Left forelimb (tissue), 1 donor: Measurements from ENCODE around the gene KCNAB1.

ENCODE experiments used
- DNase-seq: peaks from one replicate; pipeline ENCODE4 v3.0.0-alpha.2; 2018; ENCODE audit warnings: low spot score

The KCNAB1 gene

DNA sequence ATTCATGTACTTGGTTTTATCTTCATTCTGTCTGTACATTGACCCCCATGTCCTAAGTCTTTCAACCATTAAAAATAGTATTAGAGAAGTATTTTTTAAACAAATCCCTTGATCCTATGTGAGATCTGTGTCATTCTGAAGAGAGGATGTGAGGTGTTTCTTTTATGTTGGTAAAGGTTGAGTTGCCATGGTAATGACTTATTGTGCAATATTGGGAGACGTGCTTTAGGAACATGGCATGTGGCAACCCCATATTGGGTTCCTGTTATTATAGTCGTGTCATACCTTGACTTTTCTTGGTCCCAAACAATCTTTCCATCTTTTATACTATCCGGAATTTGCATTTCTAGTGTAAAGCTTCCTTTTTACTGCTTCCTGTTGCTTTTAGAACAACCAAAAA lies 203.1 kb downstream of the KCNAB1 start:
- no peak for DNase-seq

DNA sequence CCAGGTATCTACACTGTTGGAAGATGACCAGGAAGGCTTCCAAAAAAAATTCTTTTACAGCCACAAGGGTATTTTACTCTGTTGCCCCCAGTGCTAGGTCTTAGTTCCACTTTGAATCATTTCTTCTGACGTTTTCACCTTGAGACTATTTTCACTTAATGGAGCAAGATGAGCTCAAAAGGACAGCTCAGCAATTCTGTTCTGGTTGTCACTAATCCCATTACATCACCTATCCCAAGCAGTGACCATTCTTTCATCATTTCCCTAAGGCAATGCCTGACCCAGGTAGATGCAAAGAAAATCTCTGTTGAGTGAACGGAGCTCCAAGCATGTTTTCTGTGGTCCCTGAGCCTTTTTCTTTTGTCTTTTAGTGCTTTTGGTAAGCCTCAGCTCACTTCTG lies 210.0 kb downstream of the KCNAB1 start:
- DNase-seq, result no peak

GRCh38 chr3:156332304-156332703 lies 211.9 kb downstream of the KCNAB1 start:
- no peak for DNase-seq

- no peak for DNase-seq
Observed at GRCh38 chr3:156334841-156335545, 214.6 kb downstream of the KCNAB1 start.

DNA sequence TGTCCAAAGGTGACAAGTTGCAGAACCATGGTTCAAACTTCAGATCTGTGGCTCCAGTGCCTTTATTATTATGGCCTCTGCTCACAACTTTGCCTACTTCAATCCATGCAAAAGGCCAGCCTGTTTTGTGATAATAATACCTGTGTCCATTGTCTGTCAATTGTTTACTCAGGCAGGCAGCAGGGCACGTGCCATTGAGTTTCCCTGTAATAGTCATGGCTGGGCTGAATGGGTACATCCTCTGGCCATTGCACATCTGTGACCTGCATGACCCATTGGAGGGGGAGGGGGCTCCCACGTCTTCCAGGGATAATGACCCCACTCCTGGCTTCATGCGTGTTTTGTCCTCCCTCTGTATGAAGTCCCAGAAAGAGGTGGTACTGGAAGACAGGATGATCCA lies 219.1 kb downstream of the KCNAB1 start:
- no peak for DNase-seq

GRCh38 chr3:156341332-156341731 lies 221.0 kb downstream of the KCNAB1 start:
- no peak for DNase-seq

DNA sequence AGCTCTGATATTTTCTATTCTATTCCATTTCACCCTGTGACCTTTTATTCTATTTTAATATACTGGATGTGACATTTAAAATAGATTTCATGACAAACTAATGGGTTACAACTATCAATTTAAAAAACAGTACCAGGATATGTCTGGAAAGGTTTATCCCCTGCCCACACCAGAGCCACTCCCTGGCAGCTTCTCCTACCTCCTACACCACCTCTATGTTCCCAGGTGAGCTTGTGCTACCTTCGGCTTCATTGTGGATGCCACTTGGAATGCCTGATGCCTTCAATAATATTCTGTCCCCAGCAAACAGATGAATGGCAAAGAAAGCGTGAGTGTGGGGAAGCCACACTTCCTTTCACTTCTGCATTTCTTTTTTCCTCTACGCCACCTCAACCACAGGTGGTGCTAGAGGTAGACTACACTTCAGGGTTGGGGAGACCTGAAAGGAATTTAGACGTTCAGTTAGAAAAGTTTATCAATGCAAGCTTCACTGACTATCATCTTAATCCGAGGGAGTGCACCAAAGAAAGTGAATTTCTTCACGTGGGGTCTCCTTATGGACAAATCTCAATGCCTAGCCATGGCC lies 221.5 kb downstream of the KCNAB1 start:
- DNase-seq, result no peak

DNA sequence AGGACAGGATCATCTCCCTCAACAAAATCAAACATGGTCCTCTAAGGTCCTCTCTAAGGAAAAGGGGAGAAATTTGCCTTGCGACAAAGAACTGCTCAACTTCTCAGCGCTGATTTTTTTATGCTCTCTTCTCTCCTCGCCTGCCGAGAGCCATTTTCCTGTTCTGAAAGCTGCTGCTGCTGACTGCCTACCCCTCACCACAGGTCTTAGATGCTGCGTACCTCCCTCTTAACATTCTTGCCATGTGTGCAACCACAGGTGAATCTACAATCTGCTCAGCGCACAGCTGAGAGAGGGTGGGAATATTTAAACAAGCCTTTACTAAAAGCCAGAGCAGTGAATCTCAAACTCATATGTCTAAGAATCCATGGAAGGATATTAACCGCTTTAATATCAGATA lies 223.8 kb downstream of the KCNAB1 start:
- no peak for DNase-seq

DNA sequence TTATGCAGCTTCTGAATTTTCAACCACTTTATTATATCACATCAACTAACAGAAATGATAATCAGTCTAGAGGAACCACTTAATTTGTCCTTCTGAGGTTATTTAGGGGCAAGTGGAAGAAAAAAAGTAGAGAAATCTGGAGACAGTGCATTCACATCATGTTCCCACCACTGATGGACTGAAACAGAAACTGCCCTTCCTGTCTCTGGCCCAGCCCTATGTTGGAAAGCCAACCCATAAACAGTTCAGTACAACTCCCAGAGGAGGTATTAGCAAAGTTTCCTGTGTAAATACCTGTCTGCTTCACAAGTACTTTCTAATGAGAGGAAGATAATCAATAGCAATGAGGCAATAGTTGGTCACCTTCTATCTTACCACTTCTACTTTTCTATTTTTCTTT lies 228.7 kb downstream of the KCNAB1 start:
- DNase-seq, result no peak

- DNase-seq, result no peak
Observed at GRCh38 chr3:156349978-156350377, 229.6 kb downstream of the KCNAB1 start.

DNA sequence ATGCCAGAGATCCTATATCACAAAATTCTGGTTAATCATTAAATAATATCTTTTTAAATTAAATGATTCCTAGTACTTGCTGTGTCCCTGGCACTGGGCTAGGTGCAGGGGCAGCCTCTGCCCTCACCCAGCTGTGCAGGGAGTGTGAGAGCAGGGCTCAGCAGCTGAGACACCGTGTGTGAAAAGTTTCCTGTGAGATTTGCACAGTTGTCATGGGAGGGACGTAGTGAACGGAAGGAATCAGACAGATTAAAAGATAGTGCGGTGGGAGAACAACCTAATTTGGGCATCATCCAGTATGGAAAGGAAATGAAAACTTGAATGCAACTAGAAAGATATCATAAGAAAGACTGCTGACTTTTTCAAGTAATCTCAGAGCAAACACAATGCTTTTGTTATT lies 230.4 kb downstream of the KCNAB1 start:
- DNase-seq, result no peak

DNA sequence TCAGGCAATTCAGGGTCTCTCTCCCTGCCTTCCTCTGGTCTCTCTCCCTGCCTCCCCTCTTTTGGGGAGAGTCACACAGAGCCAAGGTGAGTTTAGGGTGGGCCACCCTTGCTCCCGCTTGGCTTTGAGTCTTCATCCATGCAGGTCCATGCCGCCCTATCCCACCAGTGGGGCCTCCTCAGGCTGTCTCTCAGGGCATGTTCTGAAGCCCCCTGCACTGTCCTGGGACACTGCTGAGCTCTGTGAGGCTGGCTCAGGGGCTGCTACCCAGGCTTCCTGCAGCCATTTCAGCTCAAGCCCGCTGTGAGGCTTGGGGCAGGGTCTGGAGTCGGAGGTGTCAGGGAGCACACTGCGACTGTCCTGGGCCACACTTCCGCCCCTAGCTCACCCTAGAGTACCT lies 231.4 kb downstream of the KCNAB1 start:
- no peak for DNase-seq

DNA sequence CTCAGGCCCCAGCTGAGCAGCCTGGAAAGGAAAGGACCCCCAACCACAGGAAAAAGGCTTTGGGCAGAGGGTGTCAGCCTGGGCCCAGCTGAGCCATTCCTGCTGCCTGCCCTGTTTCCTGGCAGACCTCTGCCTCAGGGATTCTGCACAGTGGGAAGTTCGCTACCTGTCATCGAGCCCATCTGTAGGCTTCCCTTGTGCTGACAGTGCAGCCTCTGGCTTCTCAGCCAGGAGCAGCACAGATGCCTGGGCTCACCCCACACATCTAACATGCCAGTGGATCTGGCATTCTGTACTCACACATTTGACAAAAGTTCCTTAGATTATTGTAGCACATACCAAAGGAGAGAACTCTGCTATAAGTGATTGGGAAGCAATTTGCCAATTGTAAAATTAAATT lies 232.3 kb downstream of the KCNAB1 start:
- DNase-seq, result no peak

- no peak for DNase-seq
Observed at GRCh38 chr3:156353563-156353962, 233.2 kb downstream of the KCNAB1 start.

DNA sequence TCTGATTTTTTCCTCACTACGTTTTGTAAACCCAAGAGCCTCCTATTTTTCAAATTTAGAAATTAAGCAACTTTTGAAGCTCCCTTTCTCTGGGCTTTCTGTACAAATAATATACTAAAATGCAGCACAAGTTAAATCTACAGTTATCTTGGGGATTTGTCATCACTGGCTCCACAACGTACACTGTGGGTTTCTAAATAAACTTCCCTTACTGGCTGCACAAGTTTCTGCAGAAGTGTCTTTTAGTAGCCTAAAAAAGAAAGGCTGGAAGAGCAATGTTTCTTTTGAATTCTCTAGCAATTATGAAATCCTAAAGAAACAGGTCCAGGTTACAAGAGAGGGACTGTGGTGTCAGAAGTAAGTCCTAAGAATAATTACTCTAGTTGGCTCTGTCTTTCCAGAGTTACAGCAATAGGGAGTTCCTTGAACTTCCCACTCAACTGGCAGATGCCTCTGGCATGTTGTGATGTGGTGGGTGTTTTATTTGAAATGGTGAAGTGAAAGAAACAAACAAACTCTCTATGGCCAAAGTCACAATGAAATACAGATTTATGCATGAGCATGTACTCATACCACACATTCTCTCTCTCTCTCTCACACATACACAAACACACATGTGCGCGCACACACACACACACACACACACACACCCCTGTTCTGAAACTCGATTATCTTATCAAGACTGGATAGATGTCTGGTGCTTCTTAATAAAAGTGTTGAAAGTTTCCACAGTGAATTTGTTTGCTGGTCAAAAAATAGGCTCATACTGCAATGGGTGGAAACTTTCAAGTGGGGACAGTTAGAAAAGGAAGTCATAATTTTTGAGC lies 236.4 kb downstream of the KCNAB1 start:
- no peak for DNase-seq

DNA sequence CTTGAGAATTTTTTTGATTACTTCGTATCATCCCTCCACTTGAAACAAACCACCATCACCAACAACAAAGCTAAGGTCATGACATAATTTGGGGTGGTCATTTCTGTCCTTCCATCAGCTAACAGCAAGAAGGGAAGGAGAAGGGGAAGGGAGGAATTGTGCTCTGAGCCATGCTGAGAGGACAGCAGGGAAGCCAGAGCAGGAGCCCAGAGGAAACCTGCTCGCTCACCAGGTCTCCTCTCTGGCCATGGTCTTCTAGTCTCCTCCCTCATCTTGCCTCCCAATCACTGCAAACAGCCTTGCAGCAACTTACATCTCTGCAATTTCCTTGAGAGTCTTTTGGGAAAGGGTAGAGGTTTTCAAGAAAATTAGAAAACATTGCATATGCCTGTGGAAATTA lies 237.9 kb downstream of the KCNAB1 start:
- DNase-seq, result no peak

GRCh38 chr3:156359368-156359767 lies 239.0 kb downstream of the KCNAB1 start:
- DNase-seq, result no peak

- no peak for DNase-seq
Observed at GRCh38 chr3:156360083-156360482, 239.7 kb downstream of the KCNAB1 start.

GRCh38 chr3:156360963-156361362 lies 240.6 kb downstream of the KCNAB1 start:
- no peak for DNase-seq

DNA sequence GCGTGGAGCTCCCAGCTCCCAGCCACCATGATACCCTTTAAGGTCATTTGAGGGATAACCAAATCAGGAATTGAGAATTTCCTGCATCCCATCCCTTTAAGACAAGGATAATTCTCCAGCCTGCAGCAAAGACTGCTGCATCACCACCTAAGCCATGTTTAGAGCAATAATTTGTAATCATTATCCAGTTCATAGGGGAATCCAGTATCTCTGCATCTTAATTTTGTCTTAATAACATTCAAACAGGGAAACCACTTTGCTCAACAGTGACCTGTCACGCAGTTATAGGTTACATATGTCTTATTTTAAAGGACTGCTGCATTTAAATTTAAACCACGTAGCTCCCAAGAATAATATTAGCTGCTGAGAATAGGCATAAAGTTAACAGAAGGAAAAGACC lies 246.2 kb downstream of the KCNAB1 start:
- no peak for DNase-seq

DNA sequence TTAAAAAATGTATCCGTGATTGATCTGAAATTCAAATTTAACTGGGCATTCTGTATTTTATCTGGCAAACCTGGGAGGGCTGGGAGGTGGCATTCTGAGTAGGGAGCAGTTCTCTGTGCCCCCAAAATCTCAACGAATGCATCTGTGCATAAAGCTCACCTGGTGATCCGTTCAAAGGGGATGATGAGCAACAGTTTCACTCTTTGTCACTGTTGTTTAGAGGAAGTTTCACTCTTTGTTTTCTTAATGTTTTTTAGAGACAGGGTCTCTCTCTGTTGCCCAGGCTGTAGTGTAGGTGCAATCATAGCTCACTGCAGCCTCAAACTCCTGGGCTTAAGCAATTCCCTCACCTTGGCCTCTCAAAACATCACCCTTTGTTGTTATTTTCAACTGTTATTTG lies 247.8 kb downstream of the KCNAB1 start:
- no peak for DNase-seq

DNA sequence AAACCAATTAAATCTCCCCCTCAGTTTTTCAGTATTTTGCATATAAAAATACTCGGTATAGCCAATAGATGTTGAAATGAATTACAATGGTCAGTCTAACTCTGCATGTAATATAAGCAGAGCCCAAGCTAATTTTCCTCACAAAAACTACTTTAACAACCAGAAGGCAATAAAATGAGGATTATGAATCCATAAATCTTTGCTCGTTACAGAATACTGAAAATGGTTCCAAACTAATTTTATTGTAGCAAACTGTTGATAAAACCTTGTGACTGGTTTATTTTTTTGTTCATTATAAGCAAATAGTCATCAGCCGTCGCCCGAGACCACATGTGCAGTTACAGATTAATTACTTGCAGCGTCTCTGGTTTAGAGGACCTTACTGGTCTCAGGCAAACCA lies 251.3 kb downstream of the KCNAB1 start:
- no peak for DNase-seq

DNA sequence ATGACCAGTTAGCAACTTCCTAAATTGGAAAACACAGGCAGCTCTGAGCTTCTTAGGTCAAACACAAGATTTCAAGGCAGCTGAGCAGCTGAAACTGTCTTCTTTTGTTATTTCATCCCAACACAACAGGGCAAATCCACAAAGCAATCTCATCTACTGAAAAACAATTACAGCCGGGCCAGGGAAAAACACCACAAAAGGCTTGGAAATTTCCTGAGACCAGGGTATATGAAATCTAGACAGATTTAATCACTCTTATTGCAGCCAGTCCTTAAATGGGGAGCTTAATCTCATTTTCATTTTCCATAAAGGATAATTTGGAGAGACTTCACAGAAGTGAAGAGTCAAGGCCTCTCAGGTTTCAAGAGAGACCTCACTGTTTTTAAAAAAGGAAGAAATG lies 252.7 kb downstream of the KCNAB1 start:
- DNase-seq, result no peak
